Fibroblast of the aortic adventitia (primary cell): ENCODE results near the gene UBE2C. TPM values are rescaled to one million over a fixed set of nuclear protein-coding genes. Genes with fewer than 3 reads are reported as not detected.
"Not testable (repeated sequence)": the region's sequence is repeated elsewhere in the genome, so short reads cannot be mapped to it uniquely, and the experiment has no call there.

ENCODE experiments used
- DNase-seq: peaks from one replicate; pipeline ENCODE4 v3.0.0-alpha.2; 2010; ENCODE audit warnings: low read depth
- H3K4me3 ChIP-seq: 2 replicates; pipeline ENCODE4 v1.5.1; 2011; ENCODE audit warnings: low read depth, mild to moderate bottlenecking, control low read depth, low read length, moderate library complexity
- total RNA-seq: library from RNA; depleted of rRNA; stranded (reverse); fragments of >200 nt; gene quantifications from 2 replicates; pipeline ENCODE4 v1.2.3, GENCODE V29; 2012; ENCODE audit warnings: low replicate concordance
- TF ChIP-seq, protein P1 (sequence below): IDR thresholded peaks from 2 replicates; pipeline ENCODE4 v1.5.1; 2011; ENCODE audit warnings: mild to moderate bottlenecking, low read length, control low read depth, inconsistent platforms; ENCODE audit not compliant: insufficient read depth

The UBE2C gene
- total RNA-seq, result 0.49 and 53.3 TPM in 2 replicates

DNA sequence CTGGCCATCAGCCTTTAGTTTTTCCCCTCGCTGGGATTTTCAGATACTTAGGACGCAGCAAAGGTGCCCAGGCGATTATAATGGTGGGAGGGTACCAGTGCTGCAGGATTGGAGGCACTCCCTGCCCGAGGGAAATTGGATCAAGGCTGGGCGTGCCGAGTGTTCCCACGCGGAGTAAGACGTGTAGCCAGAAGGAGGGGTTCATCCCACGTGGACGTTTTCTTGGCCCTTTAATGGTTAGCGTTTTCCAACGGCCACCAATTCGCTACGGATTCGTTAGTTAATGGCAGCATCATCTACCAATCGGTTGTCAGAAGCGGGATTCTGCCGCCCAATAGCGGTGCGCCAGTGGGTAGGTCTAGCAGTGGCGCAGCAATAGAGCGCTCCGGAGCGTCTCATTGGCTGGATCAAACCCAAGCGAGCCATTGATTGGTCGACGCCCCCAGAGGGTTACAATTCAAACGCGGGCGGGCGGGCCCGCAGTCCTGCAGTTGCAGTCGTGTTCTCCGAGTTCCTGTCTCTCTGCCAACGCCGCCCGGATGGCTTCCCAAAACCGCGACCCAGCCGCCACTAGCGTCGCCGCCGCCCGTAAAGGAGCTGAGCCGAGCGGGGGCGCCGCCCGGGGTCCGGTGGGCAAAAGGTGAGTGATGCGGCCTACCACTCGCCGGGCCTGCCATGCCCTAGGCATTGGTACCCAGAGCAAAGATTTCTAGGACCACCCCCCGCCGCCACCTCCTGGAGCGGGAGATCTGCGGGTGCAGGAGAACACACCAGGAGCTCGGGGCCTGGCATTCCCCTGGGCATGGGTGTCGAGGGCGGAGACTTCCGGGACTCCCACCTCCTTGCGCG, at the start of gene UBE2C:
TSS of gene UBE2C (plus strand) at position 488 of the 849 bp plus-strand sequence. CDS start at position 540, 52 bp downstream.
- TF ChIP-seq, protein P1, sequence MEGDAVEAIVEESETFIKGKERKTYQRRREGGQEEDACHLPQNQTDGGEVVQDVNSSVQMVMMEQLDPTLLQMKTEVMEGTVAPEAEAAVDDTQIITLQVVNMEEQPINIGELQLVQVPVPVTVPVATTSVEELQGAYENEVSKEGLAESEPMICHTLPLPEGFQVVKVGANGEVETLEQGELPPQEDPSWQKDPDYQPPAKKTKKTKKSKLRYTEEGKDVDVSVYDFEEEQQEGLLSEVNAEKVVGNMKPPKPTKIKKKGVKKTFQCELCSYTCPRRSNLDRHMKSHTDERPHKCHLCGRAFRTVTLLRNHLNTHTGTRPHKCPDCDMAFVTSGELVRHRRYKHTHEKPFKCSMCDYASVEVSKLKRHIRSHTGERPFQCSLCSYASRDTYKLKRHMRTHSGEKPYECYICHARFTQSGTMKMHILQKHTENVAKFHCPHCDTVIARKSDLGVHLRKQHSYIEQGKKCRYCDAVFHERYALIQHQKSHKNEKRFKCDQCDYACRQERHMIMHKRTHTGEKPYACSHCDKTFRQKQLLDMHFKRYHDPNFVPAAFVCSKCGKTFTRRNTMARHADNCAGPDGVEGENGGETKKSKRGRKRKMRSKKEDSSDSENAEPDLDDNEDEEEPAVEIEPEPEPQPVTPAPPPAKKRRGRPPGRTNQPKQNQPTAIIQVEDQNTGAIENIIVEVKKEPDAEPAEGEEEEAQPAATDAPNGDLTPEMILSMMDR, result no peak
- DNase-seq, result peak; percentile 100
- H3K4me3 ChIP-seq, result peak within 1 kb of the TSS; percentile 82

DNA sequence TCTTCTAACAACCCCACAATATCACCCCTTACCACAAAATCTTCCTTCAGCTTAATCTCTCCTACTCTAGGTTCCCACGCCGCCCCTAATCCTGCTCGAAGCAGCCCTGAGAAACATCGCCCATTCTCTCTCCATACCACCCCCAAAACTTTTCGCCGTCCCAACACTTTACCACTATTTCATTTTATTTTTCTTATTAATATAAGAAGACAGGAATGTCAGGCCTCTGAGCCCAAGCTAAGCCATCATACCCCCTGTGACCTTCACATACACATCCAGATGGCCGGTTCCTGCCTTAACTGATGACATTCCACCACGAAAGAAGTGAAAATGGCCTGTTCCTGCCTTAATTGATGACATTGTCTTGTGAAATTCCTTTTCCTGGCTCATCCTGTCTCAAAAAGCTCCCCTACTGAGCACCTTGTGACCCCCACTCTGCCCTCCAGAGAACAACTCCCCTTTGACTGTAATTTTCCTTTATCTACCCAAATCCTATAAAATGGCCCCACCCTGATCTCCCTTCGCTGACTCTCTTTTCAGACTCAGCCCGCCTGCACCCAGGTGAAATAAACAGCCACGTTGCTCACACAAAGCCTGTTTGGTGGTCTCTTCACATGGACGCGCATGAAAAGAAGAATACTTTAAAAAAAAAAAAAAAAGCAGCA, 47.7 kb upstream of the UBE2C start:
- not testable (repeated sequence) for H3K4me3 ChIP-seq, DNase-seq

DNA sequence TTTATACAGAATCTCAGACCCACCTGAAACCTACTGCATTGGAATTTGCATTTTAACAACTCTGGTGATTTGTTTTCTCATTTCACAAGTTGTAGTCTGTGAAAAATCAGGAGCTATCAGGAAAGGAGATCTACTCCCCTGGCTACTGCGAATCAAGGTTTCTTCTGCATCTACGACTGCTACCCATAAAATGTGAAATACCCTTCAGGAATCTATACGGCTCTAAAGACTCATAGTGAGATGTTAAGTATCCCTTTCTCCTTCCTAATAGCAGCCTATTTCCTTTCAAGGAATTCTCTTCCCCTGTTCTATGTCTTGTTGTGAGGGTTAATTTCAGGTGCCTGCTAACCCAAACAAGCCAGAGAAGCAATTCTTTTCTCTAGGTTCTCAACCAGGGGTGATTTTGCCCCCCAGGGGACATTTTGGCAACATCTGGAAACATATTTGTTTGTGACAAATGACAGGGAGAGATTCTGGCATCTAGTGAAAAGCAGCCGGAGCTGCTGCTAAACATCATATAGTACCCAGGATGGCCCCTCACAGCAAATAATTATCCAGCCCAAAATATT, 47.1 kb upstream of the UBE2C start:
- no peak overlapping the region for H3K4me3 ChIP-seq
- TF ChIP-seq, protein P1, result no peak
- no peak for DNase-seq

DNA sequence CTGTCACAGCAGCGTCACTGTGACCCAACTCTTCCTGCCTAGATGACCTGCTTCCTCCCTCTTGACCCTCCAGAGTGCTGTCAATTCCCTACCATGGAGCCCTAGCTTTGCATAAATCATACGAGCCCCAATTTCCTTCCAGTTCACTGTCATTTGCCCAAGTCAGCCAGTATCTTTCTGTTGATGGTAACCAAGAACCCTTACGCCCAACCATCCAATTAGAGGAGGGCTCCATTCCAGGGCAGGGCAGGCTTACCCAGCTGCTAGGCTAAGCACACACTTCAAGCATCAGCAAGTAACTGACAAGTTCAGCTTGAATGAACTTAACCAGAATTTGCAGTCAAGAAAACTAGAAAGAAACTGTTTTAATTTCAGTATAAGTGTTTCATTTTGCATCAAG, 46.5 kb upstream of the UBE2C start:
- H3K4me3 ChIP-seq, result no peak overlapping the region
- TF ChIP-seq, protein P1, result no peak
- DNase-seq, result no peak

DNA sequence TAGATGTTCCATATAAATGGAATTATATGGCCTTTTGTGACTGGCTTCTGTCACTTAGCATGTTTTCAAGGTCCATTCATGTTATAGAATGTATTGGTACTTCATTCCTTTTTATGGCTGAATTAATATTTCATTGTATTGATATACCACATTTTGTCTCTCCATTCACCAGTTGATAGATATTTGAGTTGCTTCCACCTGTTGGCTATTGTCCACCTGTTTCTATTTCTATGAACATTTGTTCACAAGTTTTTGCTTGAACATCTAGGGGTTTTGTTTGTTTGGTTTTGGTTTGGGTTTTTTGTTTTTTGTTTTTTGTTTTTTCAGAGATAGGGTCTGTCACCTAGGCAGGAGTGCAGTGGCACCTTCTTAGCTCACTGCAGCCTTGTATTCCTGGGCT, 44.0 kb upstream of the UBE2C start:
- DNase-seq, result no peak
- TF ChIP-seq, protein P1, result no peak
- no peak overlapping the region for H3K4me3 ChIP-seq

DNA sequence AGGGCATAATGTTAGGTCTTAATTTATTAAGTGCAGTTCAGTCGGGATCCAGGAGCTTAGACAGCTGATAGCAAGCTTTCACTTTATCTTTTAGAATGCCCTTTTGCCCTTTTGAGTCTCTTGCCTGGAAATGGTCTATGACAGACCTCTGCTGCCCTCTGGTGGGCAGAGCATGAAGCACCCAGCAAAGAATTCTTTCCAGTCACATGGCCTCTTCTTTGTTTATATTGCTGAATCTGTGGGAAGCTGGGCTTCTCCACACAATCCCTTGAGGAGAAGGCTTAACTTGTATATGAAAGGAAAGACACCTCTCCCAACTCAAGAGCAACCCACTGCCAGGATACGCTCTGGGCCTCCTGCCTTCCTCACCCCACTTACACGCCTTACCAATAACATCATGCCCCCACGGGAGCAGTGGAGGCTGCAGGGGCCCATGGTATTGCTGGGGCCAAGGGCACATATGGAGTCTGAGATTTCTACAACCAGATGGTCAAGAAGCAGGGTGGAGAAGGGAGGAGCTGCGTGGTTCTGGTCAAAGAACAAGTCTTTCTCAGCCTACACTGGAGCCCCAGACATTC, 41.2 kb upstream of the UBE2C start:
- DNase-seq, result peak; percentile 85
- no peak overlapping the region for H3K4me3 ChIP-seq
- TF ChIP-seq, protein P1, result peak; percentile 88

DNA sequence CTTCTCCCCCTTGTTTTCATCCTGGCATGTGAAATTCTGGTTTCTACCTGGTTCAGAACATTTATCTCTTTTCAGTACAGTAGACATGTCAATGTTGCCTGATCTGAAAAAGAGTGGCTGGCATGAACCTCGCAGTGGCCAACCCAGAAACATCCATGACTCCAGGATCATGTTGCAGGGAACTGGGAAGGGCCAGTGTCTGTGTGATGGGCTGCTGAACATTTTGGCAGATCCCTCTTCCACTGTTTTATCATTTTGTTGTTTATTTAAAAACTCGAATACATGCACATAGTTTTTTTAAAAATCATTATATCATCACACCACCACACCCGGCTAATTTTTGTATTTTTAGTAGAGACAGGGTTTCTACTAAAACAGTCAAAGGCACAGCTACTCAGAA, 39.8 kb upstream of the UBE2C start:
- DNase-seq, result no peak
- TF ChIP-seq, protein P1, result no peak
- H3K4me3 ChIP-seq, result no peak overlapping the region
